Measurements from ENCODE around the gene CFAP69.
"Not testable (repeated sequence)": the region's sequence is repeated elsewhere in the genome, so short reads cannot be mapped to it uniquely, and the experiment has no call there.

CFAP69 gene

GRCh38 chr7:90270431-90271178 lies 25.6 kb downstream of the CFAP69 start:
- DNase-seq (ENCODE audit: low spot score), result no peak

DNA sequence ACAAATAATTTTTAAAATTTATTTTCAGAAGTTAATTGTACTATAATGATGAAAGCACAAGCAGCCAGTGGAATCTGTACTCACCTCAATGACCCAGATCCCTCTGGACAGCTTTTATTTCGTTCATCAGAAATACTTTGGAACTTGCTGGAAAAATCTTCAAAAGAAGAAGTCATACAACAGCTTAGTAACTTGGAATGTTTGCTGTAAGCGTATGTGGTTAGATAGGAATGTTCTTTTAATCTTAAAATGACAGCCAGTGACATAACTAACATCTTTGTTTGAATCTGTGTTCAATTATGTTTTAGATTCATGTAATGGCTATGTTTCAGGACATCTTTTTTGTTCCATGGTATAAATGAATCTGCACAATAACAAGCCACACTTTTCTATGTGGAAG lies 26.8 kb downstream of the CFAP69 start:
- DNase-seq (ENCODE audit: low spot score), result no peak

GRCh38 chr7:90272242-90272641 lies 27.3 kb downstream of the CFAP69 start:
- no peak for DNase-seq (ENCODE audit: low spot score)

DNA sequence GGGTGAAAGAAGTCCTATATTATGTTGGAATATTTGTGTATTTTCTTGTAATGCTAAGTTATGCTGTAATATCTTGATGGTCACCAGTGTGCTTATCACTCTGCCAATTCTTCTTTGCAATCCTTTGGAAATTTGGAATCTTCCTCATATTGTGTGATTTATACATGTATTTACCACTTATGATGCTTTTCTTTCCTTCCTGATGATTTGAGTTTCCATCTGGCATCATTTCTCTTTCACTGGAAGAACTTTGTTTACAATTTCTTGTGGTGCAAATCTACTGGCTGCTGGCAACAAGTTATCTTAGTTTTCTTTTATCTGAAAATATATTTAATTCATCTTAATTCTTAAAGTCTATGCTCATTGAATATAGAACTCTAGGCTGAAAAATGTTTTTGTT lies 29.2 kb downstream of the CFAP69 start:
- DNase-seq (ENCODE audit: low spot score), result no peak

DNA sequence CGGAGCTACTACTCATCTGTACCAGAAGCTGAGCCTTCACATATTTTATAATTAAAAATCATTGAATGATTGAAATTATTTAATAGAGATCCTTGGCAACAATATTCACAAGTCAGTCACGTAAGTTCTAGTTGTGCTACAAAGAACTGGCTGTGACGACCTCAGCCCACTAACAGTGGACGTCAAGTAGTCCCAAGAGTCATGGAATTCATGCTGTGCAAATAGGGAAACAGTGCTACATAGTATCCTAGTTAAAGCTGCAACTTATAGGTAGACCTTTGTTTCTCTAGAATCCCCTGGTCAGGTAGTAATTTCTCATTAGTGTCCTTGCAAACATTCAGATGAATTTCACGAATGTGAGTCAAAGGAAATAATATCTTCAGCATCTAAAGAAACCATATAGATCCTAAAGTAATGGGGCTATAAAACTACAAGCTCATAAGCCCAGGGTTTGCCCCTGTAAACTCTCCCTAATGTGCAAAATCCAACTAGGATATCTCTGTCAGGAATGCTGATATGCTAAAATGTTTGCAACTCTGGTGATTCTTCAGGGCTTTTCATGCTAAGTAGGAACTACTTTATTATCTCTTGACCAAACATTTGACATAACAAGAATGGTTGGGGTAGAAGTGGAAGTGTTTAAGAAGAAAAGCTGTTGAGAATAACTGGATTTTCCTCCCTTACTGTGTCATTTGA lies 31.2 kb downstream of the CFAP69 start:
- no peak for DNase-seq (ENCODE audit: low spot score)

- DNase-seq (ENCODE audit: low spot score), result no peak
These were observed 43.2 kb downstream of the CFAP69 start for GRCh38 chr7:90288154-90288553.

DNA sequence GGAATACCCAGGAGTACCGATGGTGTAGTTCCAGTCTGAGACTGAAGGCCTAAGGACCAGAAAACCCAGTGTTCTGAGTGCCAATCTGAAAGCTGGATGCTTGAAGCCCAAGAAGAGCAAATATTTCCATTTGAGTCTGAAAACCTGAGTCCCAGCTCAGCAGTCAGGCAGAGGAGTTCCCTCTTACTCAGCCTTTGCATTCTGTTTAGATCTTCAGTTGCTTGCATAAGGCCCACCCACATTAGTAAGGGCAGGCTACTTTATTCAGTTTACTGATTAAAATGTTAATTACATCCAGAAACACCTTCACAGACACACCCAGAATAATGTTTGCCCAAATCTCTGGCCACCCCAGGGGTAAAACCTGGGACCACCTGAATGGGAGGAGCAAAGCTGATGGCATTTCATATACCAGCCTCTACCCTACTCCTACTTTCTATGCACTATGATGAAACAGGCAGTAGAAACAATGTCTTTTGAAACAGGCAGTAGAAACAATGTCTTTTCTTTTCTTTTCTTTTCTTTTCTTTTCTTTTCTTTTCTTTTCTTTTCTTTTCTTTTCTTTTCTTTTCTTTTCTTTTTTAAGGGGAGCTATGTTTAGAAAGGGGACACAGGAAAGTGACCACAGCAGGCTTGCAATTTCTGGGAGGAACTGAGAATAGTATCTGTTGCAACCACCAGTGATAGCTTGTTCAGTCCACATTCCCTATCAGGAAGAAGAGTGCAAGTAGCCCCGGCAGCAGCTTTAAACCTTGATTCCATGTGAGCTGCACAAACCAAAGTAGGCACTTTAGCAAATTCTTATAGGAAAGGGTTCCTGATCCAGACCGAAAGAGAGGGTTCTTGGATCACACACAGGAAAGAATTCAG lies 45.5 kb downstream of the CFAP69 start:
- no peak for DNase-seq (ENCODE audit: low spot score)

DNA sequence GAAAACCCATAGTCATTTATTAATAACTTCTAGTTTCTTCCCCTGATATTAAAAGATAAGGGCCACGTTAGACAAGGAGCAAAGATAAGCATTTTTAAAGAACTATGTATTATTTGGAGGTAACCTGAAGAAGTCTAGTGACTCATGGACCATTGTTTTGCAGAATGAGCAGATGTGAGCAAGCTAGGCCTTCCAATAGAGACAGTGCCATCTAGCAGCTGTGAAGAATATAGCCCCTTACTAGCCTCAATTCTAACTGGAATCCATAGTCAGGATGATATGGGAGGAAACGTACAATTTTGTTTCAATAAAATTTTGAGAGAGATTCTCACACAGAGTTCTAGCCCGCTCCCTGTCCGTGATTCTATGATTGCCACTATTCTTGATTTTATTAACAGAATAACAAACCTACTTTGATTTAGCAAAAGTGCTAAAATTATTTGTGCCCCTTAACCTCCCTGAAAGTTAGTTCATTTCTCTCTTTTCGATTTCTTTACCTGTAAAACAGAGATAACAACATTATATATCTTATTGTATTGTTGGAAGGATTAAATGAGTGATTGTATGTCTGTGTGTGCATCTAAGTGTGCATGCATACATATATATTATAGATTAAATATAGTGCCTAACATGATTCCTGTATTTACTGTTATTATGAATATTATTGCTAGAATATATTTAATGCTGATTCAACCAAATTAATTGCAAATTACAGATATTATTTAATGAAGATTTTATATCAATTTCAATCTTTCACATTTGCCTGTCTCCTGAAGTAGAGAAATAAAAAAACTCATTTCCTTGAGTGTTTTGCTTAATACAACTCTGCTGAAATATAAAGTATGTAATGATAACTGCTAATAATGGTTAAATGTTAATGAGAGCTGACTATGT lies 53.4 kb downstream of the CFAP69 start:
- DNase-seq (ENCODE audit: low spot score), result peak; percentile 63

GRCh38 chr7:90303241-90303640 lies 58.3 kb downstream of the CFAP69 start:
- no peak for DNase-seq (ENCODE audit: low spot score)

GRCh38 chr7:90309872-90310271 lies 64.9 kb downstream of the CFAP69 start:
- no peak for DNase-seq (ENCODE audit: low spot score)

GRCh38 chr7:90311175-90311574 lies 66.2 kb downstream of the CFAP69 start:
- DNase-seq (ENCODE audit: low spot score), result no peak

- peak; percentile 20 for DNase-seq (ENCODE audit: low spot score)
These were observed 67.8 kb downstream of the CFAP69 start for GRCh38 chr7:90312745-90313144.

DNA sequence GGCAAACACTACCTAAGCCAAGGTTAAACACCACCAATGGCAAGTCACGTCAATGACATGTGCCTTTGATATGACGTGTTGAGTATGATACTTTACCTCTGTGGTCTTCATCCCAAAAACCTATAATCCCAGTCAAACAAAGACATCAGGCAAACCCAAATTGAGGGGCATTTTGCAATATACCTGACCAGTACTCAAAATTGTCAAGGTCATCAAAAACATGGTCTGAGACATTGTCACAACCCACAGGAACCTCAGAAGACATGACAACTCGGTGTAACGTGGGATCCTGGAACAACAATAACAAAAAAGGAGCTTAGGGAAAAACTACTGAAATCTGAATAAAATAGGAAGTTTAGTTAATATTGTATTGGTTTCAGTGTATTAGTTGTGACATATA lies 68.9 kb downstream of the CFAP69 start:
- no peak for DNase-seq (ENCODE audit: low spot score)

GRCh38 chr7:90320014-90320413 lies 75.0 kb downstream of the CFAP69 start:
- DNase-seq (ENCODE audit: low spot score), result no peak

DNA sequence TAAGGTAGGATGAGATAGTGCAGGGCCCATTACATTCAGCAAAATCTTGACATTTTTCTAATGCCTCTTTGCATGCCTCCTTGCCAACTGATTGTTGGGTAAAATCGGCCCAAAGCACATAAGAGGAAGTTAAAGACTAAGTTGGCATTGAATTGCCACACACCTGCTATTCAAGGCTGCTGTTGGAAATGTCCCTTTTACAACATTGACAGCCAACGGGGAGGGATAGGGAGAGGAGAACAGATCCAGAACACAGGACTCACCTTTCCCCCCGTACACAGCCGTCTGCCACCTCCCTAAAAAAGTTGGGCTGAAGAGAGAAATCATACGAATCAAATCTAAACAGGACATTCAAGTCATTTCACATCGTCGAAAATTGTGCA lies 75.4 kb downstream of the CFAP69 start:
- no peak for DNase-seq (ENCODE audit: low spot score)

- no peak for DNase-seq (ENCODE audit: low spot score)
These were observed 76.0 kb downstream of the CFAP69 start, which contains the start of gene FAM237B for GRCh38 chr7:90320801-90321494. Gene FAM237B (minus strand): TSS chr7:90321304. CDS start chr7:90319748, 1,556 bp downstream.

DNA sequence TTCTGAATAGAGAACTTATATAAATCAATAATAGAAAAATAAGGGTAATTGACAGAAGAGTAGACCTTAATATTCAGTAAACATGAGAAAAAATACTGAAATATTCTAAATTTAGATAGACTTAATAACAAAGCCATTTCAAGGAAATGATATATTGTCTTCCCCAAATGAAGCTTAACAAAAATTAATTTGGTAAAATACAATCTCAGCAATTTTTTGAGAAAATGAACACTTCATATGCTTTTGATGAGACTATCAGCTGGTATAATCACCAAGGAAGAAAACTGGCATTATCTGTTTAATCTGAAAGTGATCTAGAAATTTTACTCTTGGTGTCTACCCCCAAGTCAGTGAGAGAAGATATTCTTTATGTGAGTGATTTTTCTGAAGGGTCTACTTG lies 77.9 kb downstream of the CFAP69 start:
- DNase-seq (ENCODE audit: low spot score), result no peak

GRCh38 chr7:90326500-90326899 lies 81.5 kb downstream of the CFAP69 start:
- no peak for DNase-seq (ENCODE audit: low spot score)

- no peak for DNase-seq (ENCODE audit: low spot score)
These were observed 89.3 kb downstream of the CFAP69 start for GRCh38 chr7:90334193-90334843.

DNA sequence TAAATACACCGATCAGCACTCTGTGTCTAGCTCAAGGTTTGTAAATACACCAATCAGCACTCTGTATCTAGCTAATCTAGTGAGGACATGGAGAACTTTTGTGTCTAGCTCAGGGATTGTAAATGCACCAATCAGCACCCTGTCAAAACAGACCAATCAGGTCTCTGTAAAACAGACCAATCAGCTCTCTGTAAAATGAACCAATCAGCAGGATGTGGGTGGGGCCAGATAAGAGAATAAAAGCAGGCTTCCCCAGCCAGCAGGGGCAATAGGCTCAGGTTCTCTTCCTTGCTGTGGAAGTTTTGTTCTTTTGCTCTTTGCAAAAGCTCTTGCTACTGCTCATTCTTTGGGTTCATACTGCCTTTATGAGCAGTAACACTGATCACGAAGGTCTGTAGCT lies 90.0 kb downstream of the CFAP69 start:
- not testable (repeated sequence) for DNase-seq (ENCODE audit: low spot score)
